NCI-H1417 (cell line): Measurements from ENCODE around the gene MINK1.
A peak's percentile ranks its signal among the peaks of the same experiment; 100 is the strongest.
"Not testable (repeated sequence)": the region's sequence is repeated elsewhere in the genome, so short reads cannot be mapped to it uniquely, and the experiment has no call there.

ENCODE experiments used
- DNase-seq, 3 experiments: peaks; one replicate each; lab custom pipeline; 2025; lab: John Stamatoyannopoulos, UW

MINK1 gene

DNA sequence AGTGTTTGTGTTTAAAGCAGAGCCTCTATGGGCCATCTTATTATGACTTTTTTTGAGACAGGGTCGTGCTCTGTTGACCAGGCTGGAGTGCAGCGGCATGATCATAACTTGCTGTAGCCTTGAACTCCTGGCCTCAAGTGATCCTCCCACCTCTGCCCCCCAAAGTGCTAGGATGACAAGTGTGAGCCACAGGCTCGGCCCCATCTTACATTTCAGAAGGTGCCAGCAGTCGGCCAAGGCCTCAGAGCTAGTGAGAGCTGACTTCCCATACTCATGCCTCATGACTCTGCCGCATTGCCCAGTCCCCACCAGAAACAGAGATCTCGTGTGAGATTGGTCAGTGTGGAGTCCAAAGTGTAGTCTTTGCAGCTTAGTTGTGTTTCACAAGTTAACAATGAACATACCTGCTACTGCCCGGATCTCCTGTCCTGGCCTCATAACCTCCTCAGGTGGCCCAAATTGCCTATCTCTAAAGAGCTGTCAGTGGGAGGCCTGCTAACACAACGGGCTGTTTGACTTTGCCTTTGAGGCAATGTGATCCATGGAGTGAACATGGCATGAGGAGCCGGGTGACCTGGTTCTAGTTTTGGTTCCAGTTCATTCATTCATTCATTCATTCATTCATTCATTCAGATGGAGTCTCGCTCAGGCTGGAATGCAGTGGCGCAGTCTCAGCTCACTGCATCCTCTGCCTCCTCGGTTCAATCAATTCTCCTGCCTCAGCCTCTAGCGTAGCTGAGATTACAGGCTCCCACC, 13.7 kb downstream of the MINK1 start:
- DNase-seq: no peak

DNA sequence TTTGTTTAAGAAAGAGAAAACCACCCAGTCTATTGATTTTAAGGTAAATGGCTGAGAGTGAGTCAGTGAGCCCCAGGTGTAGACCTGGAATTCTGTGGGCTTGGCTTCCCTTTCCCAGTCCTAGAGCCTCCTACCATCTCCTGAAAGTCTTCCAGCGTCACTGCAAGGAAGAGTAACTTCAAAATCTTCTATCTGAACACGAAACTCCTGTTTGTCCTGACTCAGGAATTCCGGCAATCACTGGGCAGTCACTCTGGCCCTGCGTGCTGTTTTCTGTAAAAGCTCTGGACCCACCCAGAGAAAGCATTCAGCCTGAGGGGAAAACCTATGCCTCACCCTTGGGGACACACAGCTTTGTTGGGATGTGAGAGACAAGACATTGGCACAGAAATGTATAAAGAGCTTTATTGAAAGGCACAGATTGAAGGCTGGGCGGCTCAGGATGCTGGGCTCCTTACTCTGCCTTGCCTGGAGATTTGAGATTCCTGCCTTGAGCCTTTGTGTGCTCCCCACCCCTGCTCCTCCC, 15.9 kb downstream of the MINK1 start:
- no peak for DNase-seq

DNA sequence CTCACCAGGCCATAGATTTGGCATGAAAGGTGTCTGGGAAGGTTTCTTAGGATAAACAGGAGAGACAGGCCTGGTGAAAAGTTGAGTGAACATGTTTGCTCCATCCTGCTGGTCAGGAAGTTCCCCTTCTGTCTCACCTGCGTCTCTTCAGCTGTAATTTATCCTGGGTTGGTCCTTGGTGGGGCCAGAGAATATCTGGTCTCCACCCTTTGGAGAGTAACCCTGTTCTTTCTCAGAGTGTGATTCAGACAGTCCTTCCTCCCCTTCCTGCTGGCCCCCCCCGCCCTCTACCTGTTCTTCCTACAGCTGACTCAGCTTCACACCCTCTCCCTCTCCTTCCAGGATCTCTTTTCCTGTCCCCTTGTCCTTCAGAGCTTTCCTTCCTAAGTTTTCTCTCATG, 17.1 kb downstream of the MINK1 start:
- no peak for DNase-seq

DNA sequence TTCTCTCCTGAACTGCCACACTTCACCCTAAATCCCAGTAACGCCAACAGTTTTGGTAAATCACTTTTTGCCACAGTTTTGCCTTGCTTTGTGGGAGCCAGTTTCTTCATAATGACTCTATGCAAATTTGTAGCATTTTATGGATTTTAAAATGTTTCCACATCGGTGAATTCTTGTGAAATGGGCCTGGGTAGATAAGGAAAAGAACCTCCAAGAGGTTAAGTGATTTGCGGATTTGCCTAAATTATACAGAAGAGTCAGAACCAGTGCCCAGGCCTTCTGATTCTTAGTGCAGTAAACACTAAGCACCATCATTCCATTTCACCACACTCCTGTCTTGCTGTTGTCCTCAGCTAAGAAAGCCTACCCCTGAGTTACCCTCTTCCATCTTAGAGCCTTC, 17.9 kb downstream of the MINK1 start:
- DNase-seq: no peak

DNA sequence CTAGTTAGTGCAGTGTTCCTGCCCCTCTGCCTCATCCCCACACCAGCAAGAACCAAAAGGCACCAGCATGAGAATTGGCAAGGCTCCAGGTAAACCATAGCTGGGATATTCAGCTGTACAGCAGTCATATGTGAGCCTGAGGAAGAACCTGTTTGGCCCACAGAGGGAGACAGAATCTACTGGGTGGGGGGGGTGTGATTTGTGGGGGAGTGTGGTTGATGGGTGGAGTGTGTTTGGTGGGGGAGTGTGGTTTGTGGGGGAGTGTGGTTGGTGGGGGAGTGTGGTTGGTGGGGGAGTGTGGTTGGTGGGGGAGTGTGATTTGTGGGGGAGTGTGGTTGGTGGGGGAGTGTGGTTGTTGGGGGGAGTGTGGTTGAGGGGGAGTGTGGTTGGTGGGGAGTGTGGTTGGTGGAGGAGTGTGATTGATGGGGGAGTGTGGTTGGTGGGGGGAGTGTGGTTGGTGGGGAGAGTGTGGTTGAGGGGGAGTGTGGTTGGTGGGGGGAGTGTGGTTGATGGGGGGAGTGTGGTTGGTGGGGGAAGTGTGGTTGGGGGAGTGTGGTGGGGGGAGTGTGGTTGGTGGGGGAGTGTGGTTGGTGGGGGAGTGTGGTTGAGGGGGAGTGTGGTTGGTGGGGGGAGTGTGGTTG, 19.5 kb downstream of the MINK1 start:
- no peak for DNase-seq

DNA sequence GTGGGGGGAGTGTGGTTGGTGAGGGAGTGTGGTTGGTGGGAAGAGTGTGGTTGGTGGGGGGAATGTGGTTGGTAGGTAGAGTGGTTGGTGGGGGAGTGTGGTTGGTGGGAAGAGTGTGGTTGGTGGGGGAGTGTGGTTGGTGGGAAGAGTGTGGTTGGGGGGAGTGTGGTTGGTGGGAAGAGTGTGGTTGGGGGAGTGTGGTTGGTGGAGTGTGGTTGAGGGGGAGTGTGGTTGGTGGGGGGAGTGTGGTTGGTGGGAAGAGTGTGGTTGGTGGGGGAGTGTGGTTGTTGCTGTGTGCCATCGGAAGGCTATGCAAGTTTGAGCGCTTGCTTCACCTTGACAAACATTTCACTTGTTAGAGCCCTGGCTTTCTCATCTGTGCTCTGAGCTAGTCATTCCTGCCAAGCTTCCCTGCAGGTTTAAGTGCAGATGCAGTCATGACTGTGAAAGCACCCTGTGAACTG, 20.1 kb downstream of the MINK1 start:
- DNase-seq: no peak

DNA sequence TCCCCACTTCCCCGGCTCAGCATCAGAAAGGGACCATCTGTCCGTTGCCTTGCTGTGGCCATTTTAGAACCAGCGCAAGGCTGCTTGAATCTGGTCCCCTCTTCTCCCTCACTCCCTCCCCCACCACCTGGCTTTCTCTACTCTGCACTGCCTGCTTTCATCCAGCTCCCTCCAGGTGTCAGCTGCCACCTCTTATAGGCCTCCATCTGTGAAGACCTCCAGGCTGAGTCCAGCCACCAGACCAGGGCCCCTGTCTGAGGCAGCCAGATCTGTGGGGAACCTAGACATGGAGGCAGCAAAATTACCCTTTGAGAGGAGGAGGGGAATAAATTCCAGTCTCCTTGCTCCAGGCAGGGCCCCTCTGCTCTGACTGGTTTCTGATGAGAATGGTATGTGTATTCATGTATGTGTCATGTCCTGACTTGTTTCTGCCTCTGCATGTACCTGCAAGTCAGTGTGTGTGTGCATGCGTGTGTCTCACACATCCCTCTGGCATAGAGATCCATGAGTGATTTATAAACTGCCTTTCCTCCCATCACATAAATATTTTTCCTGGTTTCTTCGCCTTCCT, 21.1 kb downstream of the MINK1 start:
- DNase-seq: peak; percentile 32 to 64 (median 32)

DNA sequence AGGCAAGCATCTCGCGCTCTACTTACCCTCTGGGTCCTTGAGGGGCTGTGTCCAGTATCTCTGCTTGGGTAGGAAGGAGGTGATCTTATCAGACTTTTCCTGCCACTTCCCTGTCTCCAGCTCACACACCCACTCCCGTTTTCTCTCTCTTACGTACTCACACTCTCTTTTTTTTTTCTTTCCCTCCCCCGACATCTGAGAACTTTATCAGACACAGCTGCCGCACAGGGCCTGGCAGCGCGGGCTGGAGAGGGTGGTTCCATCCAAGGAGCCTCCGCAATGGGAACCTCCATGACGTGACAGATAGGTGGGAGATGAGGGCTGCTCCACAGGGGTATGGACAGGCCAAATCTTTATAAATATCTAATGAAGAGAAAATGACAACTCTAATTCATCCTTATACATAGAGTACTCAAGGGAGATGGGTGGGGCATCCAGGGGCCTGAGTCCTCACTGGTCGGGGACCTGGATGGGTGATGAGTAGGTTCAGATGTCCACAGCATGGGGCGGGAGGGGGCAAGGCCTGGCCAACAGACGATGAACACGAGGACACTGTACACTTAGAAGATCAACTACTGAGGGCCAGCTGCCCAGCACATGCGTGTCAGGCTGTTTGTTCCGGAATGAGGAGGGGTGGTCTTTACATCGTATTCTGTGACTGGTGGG, 23.3 kb downstream of the MINK1 start:
- no peak for DNase-seq

DNA sequence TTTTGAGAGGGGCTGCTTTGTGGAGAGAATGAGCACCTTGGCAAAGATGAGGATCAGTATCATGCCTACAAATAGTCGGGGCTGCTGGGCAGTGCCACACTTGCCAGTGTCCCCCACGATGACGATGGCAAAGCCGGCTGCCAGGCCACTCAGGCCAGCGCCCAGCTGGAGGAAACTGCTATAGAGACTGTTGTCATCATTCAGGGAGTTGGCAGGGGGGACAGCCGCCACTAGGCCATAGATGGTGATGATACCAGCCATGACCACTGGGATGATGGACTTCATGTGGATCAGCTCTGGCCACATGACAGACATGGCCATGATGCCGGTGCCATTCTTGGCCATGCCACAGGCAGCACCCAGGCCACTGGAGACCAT, 23.8 kb downstream of the MINK1 start:
- no peak for DNase-seq

DNA sequence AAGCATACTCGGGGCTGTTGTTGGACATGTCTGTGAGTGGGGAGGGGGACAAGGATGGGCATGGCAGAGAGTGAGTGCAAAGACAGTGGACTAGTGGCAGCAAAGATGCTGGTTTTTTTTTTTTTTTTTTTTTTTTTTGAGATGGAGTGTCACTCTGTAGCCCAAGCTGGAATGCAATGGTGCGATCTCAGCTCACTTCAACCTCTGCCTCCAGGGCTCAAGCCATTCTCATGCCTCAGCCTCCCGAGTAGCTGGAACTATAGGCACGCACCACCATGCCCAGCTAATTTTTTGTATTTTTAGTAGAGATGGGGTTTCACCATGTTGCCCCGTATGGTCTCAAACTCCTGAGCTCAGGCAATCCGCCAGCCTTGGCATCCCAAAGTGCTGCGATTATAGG, 24.2 kb downstream of the MINK1 start:
- not testable (repeated sequence) for DNase-seq

DNA sequence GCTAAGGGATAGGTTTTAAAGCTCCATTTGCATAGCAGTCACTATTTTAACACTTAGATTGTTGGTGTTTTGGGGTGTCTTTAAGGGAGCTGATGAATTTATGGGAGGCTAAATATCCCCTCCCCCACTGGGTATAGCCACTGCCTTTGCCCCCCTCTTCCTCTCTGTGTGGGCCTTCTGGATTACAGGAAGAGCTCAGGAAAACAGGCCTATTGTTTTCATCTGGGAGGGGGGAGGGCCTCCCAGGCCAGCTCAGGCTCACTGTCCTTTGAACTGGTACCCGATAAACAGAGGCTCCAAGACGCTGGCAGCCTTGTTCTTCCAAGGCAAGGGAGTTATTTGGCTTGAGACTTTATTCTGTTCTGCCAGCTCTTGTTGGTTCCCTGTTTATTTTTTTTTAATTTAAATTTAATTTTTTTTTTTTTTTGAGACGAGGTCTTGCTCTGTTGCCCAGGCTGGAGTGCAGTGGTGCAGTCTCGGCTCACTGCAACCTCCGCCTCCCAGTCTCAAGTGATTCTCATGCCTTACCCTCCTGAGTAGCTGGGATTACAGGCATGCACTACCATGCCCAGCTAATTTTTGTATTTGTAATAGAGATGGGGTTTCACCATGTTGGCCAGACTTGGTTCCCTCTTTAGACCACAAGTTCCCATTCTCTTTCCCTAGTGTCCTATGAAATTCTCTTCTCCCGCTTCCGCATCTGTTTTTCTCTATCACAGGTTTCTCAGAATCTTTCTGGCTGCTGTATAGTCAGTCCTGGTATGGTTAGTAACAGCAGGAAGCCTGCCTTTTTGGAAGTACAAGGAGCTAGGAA, 25.1 kb downstream of the MINK1 start:
- peak in 2 of 3 experiments; percentile 23 to 42 for DNase-seq

DNA sequence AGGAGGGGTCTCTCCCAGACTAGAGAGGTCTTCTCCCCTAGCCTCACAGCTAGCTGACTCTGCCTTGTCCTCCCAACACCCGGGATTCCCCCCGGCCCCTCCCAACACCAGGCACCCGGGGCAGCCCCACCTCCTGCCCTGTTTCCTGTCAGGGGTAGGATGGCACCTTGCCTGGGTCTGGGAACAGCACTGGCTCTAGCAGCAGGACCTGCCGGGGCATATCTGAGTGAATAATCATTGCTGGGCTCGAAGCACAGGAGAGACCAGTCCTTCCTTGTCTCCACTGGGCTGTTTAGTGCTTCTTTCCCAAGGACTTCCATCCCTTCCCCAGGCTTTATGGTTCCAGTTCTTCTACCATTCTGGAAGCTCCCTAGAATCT, 25.7 kb downstream of the MINK1 start:
- DNase-seq: no peak

DNA sequence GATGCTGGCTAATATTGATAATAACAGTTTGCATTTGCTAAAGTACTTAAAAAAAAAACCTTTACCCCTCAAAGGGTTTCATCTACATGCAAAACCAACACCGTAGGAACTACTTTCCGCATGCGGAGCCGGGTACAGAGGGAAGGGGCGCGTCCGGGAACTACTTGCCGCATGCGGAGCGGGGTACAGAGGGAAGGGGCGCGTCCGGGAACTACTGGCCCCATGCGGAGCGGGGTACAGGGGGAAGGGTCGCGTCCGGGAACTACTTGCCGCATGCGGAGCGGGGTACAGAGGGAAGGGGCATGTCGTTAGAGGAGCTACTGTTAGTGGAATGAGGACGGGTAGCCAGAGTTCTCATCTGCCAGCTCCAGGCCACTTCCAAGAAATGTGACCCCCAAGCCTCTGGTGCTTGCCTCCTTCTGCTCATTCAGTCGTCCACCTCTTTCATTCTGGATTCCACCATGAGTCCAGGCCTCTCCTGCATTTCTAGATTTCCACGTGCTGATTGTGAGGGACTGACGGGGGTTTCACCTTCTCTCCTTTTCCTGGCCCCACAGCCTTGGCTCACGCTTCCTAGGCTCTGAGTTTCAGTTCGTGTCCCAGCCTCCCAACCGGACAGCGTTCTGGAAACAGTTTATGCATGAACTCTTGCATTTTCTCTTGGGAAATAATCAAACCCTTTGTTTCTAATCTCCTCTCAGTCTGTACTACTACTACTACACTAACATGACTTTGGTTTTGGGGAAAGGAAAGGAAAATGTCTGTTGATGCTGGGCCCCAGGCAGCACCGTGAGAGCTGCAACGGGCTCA, 26.9 kb downstream of the MINK1 start:
- DNase-seq: no peak

DNA sequence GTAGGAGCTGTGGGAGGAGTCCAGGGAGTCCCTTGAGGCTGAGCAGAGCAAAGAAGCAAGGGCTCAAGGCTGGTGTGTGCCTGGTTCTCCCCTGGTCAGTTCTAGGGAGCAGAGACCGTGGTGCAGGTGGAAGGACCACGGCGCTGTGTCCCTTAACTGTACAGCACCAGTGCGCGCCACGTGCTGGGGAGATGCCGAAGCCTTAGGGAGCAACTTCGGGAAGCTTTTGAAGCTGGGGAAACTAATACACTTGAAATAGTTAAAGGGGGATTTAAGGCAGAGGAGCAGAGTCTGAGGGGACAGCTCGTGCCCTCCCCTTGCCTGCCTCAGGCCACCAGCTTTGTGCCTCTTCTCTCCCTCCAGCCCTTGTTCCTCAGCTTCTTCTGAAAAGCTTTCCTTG, 27.5 kb downstream of the MINK1 start:
- DNase-seq: no peak

DNA sequence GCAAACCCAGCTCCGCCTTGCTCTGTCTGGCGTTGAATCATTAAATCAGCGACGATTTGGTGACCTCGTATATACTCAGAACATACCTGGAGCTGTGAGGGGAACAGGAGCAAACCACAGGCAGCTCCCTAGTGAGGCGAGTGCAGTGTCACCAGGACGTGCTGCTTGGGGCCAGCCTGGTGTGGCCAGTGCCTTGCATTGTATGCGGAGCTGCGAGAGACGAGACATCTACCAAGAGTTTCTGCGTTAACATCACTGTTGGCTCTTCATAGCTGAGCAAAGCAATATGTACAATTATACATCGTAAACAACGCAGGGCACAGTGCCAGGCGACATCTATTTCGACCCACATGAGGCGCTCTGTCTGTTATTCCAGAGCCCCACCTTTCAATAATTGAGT, 27.9 kb downstream of the MINK1 start:
- DNase-seq: no peak

DNA sequence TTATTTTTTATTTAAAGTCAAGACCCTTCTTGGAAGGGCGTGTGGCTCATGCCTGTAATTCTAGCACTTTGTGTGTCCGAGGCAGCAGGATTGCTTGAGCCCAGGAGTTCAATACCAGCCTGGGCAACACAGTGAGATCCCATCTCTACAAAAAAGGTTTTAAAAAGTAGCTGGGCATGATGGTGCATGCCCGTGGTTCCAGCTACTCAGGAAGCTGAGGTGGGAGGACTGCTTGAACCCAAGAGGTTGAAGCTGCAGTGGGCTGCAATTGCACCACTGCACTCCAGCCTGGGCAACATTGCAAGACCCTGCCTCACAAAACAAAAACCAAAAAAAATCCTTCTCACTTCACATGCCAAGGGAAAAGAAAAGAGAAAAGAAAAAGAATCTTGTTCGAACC, 29.6 kb downstream of the MINK1 start:
- DNase-seq: no peak

DNA sequence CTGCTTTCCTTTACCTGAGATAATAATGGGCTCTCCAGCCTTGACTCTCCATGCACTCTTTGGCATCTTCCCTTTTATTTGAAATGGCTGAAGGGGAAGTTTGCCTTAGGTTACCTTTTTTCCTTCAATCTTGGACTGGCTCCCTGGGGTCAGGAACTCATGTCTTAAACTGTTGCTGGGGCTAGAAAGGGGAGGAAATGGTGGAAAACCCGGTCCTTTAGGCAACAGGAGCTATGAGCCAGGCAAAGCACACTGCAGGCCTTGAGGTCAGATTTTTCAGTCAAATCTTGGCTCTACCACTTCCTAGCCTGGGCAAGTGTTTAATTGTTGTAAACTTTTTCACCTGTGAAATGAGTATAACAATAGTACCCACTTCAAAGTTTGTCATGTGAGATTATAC, 30.2 kb downstream of the MINK1 start:
- no peak for DNase-seq

DNA sequence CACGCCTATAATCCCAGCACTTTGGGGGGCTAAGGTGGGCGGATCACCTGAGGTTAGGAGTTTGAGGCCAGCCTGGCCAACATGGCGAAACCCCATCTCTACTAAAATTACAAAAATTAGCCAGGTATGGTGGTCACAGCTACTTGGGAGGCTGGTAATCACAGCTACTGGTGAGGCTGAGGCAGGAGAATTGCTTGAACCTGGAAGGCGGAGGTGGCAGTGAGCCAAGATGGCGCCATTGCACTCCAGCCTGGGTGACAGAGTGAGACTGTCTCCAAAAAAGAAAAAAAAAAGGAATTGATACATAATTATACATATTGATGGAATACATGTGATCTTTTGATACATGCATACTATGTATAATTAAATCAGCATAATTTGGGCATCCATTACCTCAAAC, 34.4 kb downstream of the MINK1 start:
- DNase-seq: not testable (repeated sequence)

DNA sequence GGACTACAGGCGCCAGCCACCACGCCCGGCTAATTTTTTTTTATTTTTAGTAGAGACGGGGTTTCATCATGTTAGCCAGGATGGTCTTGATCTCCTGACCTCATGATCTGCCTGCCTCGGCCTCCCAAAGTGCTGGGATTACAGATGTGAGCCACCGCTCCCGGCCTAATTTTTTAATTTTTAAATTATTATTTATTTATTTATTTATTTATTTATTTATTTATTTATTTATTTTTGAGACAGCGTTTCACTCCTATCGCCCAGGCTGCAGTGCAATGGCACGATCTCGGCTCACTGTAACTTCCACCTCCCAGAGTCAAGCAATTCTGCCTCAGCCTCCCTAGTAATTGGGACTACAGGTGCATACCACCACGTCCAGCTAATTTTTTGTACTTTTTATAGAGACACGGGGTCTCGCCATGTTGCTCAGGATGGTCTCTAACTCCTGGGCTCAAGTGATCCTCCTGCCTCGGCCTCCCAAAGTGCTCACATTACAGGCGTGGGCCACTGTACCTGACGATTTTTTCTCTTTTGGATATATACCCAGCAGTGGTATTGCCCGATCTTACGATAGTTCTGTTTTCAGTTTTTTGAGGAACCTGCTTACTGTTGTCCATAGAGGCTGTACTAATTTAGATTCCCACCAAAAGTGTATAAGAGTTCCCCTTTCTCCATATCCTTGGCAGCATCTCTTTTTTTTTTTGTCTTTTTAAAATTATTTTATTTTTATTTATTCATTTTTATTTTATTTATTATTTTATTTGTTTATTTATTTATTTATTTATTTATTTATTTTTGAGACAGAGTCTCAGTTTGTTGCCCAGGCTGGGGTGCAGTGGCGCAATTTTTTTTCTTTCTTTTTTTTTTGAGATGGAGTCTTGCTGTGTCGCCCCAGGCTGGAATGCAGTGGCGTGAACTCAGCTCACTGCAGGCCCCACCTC, 36.2 kb downstream of the MINK1 start:
- DNase-seq: not testable (repeated sequence)

DNA sequence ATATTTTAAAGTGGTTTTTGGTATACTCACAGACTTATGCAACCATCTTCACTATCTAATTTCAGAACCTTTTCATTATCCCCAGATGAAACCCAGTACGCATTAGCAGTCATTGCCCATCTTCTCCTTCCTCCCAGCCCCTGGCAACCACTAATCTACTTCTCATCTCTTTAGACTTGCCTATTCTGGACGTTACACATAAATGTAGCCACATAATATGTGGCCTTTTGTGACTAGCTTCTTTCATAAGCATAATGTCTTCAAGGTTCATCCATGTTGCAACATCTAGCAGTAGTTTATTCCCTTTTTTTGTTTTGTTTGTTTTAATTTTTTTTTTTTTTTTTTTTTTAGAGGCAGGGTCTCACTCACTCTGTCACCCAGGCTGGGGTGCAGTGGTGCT, 37.7 kb downstream of the MINK1 start:
- DNase-seq: no peak
